Fibroblast of gingiva (primary cell): Measurements from ENCODE around the gene PATE2.

Source experiments
- DNase-seq: peaks from one replicate; pipeline ENCODE4 v3.0.0-alpha.2; 2011; ENCODE audit warnings: low read depth

Gene PATE2

GRCh38 chr11:125778728-125779127, at the start of gene PATE2:
PATE2 (minus strand) TSS chr11:125778828; CDS start chr11:125778773, 55 bp downstream.
- no peak for DNase-seq

- DNase-seq: no peak
Measured at GRCh38 chr11:125807909-125808308, 29.3 kb upstream of the PATE2 start.

DNA sequence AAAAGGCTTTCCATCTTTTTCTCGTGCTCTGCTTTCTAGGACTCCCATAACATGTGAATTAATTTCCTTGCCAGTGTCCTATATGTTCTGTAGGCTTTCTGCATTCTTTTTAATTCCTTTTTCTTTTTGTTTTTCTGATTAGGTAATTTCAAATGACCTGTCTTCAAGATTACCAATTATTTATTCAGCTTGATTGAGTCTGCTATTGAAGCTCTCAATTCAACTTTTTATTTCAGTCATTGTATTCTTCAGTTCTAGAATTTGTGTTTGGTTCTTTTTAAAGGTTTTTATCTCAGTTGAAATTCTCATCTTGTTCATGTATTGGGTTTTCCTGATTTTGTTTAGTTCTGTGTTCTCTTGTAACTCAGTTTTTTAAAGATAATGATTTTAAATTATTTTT, 23.8 kb upstream of the PATE2 start:
- DNase-seq: no peak

- no peak for DNase-seq
Measured at GRCh38 chr11:125799808-125800207, 21.2 kb upstream of the PATE2 start.

GRCh38 chr11:125797641-125798040, 19.0 kb upstream of the PATE2 start:
- DNase-seq: no peak

- no peak for DNase-seq
Measured at GRCh38 chr11:125790825-125791224, 12.2 kb upstream of the PATE2 start.

DNA sequence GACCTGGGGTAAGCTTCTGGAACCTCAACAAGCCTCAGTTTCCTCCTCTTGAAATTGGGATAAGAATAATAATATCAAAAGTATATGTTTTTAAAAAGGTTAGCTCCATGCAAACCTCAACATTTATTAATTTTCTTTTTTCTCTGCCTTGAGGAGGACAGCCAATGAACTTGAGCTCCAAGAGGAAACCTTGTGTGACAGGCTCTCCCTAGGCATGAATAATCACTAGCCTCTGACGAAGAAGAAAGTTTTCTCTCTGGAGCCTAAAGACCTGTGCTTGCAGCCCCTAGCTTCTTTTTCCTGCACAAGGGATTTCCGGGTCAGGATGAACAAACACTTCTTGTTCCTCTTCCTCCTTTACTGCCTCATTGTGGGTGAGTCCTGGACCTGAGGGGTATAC, 9.2 kb upstream of the PATE2 start, which contains the start of gene PATE3:
Gene PATE3, plus strand, starts transcription at position 301 of the 400 bp plus-strand sequence. Its CDS starts 25 bp downstream, at position 326.
- DNase-seq: no peak

- no peak for DNase-seq
Measured at GRCh38 chr11:125784678-125785077, 6.0 kb upstream of the PATE2 start.

DNA sequence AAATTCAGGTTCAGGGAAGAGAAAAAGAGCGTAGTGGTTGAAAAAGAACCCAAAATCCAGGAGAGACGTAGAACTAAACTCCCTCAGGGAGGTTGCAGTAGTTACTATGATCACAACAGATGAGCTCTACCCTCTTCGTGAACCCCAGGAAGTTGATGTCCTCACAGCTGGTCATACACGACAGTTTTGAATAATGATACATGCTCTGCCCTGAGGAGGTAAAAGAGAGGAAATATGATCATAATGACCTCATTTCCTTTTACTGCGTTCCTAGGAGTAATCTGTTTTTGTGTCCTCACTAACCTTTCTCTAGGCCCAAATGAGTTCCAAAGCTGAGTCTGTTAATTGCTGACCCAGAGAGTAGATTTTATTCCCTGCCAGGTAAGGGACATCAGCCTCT, 1.3 kb downstream of the PATE2 start:
- no peak for DNase-seq

GRCh38 chr11:125773516-125773915, 5.1 kb downstream of the PATE2 start:
- no peak for DNase-seq

DNA sequence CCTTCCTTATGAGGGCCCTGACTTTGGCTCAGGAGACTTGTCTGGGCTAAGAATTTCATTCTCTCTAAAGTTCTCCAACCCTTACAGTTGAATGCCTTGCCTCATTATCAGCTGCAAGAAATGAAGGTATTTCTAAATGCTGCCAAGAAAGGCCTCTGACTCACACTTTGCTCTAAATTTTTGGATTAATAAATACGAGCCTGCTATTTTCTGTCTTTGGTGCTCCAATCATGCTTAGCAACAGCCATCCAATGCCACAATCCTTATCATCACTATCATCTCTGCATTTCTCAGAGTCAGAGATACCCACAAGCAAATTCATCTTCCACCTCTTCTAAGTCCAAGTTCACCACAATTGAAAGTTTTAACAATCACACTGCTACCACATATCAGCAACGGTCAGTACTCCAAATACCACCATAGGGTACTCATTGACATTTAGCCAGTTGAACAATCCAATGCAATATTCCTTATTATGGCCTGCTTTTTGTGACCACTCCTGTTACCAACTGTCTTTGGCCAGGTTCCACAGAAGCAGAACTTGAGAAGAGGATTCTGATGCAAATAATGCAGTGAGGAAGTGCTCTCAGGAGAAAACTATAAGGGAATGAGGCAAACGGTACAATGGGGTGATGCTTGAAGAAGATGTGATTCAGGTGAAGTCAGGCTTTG, 5.7 kb downstream of the PATE2 start:
- DNase-seq: peak; percentile 6

GRCh38 chr11:125770583-125770982, 8.0 kb downstream of the PATE2 start:
- no peak for DNase-seq

GRCh38 chr11:125768336-125769046, 10.1 kb downstream of the PATE2 start:
- no peak for DNase-seq

- DNase-seq: no peak
Measured at GRCh38 chr11:125766251-125766650, 12.4 kb downstream of the PATE2 start.

- no peak for DNase-seq
Measured at GRCh38 chr11:125763483-125763882, 15.1 kb downstream of the PATE2 start.

DNA sequence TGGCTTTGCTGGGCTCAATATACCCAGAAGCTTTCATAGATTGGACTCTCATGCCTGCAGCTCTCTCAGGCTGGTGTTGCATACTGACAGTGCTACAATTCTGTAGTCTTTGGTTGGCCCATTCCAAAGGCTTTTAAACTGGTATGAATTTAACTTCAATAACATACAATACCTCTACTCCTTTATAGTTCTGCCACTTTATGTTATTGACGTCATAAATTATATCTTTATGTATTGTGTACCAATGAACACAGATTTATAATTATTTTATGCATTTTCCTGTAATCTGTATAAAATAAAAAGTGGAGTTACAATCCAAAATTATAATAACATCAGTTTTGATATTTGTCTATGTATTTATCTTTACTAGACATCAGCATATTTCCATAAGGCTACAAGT, 16.2 kb downstream of the PATE2 start:
- DNase-seq: no peak

DNA sequence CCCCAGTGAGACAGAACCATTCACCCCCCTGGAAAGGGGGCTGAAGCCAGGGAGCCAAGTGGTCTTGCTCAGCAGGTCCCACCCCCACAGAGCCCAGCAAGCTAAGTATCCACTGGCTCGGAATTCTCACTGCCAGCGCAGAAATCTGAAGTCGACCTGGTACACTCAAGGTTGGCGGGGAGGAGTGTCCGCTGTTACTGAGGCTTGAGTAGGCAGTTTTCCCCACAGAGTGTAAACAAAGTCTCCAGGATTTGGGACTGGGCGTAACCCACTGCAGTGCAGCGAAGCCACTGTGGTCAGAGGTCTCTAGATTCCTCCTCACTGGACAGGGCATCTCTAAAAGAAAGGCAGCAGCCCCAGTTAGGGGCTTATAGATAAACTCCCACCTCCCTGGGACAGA, 22.6 kb downstream of the PATE2 start:
- no peak for DNase-seq

DNA sequence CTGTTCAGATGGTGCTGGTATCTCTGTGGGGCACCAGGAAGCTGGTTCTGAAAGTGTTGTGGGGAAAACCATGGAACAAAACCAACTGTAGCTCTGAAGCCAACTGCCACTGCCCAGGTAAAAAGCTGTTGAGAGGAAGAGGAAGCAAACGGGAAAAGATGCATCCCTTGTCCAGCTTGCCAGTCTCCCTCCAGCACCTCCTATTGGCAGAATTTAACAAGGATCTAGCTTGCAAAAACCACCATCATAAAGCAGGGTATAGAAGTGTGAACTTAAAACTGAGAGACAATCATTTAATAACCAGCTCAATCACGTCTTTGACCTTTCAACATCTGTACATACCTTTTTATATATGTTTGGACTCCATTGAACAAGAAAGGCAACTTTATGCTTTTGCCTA, 28.0 kb downstream of the PATE2 start:
- no peak for DNase-seq

DNA sequence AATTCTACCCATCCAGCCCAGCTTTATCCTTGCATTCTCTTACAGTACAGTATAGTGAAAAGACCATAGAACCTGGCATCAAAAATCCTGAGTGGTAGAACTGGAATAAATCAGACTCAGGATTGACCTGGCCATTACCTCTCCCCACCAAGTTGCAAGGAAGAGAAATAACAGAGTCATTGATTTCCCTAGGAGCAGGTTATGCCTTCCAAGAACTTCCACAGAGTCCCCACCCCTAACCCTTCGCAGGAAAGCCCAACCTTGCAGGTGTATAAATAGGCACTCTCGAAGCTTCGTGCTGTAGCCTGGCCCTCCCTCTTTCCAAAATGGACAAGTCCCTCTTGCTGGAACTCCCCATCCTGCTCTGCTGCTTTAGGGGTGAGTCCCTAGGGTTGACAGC, 32.6 kb downstream of the PATE2 start, which contains the start of gene PATE1:
Gene PATE1, plus strand, starts transcription at position 301 of the 400 bp plus-strand sequence. Its CDS starts 26 bp downstream, at position 327.
- no peak for DNase-seq

- no peak for DNase-seq
Measured at GRCh38 chr11:125743681-125744080, 34.9 kb downstream of the PATE2 start.

GRCh38 chr11:125740617-125741016, 38.0 kb downstream of the PATE2 start:
- DNase-seq: no peak

DNA sequence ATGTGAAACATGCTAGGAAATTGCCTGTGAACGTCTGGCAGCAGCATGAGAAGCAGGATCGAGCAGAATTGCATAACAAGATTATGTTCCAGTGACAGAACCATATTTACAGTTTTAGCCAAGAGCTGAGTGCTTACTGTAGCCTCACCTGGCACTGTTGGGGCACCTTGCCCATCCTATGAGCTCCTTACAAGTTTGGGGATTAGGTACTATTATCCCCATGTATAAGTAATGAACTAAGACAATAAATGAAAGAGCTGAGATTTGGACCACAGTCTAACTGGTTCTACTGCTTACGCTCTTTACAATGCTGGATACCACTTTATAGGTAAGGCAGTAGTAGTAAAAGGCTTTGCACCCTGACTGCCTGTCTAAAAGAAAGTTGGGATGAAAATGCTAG, 49.7 kb downstream of the PATE2 start:
- no peak for DNase-seq
